Stimulated activated CD8-positive, alpha-beta memory T cell treated with anti-CD3 and anti-CD28 coated beads, Interleukin-4, amount 100 ng/mL, for 4 hours (primary cell): ENCODE results near the gene SLC22A14.
"Not testable (repeated sequence)": the region's sequence is repeated elsewhere in the genome, so short reads cannot be mapped to it uniquely, and the experiment has no call there.

ENCODE experiments used
- DNase-seq, 2 donors: peaks; one replicate each; pipeline ENCODE4 v3.0.0-alpha.2; 2020; ENCODE audit warnings: low read depth in 2 of 2, low spot score in 1 of 2

SLC22A14 gene, protein sequence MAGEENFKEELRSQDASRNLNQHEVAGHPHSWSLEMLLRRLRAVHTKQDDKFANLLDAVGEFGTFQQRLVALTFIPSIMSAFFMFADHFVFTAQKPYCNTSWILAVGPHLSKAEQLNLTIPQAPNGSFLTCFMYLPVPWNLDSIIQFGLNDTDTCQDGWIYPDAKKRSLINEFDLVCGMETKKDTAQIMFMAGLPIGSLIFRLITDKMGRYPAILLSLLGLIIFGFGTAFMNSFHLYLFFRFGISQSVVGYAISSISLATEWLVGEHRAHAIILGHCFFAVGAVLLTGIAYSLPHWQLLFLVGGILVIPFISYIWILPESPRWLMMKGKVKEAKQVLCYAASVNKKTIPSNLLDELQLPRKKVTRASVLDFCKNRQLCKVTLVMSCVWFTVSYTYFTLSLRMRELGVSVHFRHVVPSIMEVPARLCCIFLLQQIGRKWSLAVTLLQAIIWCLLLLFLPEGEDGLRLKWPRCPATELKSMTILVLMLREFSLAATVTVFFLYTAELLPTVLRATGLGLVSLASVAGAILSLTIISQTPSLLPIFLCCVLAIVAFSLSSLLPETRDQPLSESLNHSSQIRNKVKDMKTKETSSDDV

DNA sequence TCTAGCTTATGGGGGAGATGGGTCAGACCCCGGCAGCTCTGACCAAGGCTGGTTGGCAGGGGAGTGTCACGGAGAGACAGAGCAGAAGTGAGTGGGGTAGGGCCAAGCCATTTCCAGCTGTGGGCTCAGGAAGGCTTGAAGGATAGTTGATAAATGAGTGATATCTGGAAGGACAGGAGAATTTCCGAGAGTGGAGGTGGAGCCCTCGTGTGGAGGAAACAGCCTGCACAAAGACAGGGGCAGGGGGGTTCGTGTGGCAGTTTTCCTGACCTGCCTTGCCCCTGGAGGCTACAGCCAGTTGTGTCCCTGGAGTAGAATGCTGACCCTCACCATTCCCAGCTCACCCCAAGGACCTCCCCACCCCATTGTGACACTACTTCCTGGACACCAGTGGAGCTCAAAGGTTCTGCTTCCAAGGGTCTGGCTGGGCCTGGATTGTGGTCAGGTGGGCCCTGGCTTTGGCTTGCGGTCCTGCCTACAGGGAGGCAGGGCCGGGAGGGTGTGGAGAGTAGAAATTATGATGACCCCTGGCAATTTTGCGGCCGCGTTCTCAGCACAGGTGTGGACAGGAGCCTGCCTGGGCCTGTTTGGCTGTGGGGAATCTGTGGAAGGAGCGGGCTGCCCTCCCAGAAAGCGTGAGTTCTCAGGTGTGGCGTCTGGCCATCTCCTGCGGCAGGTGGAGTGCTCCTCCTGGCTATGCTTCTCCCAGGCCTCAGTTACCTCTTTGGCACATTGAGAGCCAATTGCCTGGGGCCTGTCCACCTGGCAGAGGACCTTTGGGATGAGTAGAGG is at the start of gene SLC22A14:
TSS of gene SLC22A14 (plus strand) at position 400 of the 792 bp plus-strand sequence. CDS start 23,733 bp downstream, outside the sequence.
- no peak for DNase-seq

DNA sequence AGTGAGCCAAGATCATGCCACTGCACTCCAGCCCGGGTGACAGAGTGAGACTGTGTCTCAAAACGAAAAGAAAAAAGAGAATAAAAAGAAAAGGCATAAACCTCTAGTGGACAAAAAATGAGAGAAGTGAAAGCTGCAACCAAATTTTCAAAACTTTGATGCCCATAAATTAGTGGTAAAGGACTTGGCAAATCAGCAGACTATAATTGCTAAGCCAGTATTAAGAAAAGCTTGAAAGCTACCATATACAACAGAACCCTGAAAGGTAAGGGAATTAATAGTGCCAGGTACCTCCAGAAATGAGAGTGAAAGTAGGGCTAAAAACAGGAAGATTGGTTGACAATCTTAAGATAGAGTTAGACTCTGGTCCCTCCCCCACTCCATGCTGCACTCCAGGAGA is 49.4 kb upstream of the SLC22A14 start:
- no peak for DNase-seq

DNA sequence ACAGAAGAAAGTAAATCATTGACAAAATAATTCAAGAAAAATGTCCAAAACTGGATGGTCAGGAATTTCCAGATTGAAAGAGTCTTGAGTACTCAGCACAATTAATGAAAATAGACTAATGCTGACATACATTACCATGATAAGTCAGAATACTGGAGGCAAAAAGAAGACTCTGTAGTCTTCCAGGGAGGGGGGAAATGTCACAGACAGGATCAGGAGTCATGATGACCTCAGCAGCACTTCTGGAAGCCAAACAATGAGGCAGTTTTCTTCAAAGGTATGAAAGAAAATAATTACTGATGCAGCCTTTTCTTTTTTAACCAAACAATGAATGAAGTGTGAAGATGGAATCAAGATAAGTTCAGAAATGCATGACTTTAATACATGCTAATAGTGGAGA is 46.6 kb upstream of the SLC22A14 start:
- no peak for DNase-seq

DNA sequence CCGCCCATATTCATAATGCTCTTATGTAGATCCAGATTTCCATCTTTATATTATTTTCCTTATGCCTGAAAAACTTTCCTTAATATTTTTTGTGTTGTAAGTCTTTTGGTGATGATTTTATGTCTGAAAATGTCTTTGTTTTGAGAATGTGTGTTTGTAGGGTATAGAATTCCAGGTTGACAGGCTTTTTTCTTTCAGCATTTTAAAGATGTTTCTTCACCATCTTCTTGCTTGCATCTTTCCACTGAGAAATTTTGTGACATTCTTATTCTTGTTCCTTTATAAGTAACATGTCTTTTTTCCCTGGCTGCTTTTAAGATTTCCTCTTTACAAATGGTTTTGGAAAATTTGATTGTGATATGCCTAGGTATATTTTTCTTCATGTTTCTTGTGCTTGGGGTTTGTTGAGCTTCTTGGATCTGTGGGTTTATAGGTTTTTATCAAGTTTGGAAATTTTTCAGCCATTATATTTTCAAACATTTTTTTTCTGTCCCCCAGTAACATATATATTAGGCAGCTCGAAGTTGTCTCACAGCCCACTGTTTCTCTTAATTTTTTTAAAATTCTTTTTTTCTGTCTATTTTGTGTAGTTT is 43.6 kb upstream of the SLC22A14 start:
- DNase-seq: no peak

DNA sequence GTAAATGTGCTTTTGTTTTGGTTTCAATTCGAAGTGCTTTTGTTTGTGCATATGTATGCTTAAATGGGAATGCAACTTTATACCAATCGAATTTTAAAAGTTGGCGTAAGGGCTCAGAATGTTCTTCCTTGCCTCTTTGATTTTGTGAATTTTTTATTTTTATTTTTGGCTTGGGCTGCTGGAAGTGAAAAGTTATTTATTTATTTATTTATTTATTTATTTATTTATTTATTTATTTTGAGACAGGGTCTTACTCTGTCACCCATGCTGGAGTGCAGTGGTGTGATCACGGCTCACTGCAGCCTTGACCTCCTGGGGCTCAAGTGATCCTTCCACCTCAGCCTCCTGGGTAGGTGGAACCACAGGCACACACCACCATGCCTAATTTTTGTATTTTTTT is 39.3 kb upstream of the SLC22A14 start:
- not testable (repeated sequence) for DNase-seq

DNA sequence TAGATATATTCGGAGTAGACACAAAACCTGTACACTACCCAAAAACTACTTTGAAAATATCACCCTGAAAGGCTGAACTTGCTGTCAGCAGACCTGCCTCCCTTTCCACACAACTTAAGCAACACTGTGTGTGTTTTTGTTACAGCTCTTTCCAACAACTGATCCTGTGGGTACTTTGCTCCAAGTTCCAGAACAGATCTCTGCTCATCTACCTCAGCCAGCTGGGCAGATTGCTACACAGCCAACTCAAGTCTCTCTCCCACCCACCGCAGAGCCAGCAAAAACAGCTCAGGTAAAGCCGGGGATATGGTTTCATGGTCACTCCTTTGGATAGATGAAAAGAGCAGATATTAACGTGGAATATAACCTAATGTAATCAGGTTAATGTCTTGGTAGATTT is 36.2 kb upstream of the SLC22A14 start:
- DNase-seq: no peak

DNA sequence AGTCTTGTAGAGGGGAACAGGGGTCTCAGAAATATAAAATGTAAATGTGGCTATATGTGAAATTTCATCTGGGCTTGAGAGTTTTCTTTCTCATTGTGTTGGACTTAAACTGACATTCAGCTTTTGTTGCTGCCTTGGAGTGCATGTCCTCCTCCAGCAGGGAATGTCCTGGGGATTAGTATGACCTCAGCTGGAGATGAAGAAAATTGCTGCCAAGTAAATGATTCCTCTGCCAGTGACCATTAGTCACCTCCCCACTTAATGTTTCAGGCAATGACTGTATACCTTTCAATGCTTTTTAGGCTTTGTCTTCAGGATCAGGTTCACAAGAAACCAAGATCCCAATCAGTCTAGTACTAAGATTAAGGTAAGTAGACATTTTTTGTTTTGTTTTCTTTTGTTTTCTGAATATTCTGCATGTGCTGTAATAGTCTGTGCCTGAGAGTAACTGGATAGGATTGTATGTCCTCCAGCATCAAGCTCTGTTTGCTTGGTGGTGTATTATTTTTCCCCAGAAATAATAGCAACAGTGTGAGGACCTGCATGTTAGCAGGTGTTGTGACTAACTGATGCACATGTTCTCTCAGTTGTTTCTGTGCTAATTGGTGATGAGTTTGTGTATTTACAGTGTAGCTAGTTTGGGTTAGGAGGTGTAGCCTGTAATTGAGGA is 34.6 kb upstream of the SLC22A14 start:
- no peak for DNase-seq

DNA sequence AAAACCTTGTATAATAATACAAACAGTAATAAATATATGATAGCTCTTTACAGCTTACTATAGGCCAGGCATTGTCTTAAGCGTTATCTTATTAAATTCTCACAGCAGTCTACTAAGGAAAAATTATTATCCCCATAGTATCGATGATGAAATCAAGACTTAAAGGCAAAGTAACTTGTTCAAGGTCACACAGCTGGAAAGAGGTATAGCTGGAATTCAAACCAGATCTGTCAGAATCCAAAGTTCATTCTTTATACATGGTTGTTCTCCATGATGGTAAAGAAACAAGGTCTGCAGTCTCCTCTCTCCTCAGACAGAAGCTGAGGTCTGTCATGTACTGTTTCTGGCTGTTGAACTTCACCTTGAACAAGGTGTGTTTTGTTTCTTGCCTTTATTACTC is 31.9 kb upstream of the SLC22A14 start:
- no peak for DNase-seq

DNA sequence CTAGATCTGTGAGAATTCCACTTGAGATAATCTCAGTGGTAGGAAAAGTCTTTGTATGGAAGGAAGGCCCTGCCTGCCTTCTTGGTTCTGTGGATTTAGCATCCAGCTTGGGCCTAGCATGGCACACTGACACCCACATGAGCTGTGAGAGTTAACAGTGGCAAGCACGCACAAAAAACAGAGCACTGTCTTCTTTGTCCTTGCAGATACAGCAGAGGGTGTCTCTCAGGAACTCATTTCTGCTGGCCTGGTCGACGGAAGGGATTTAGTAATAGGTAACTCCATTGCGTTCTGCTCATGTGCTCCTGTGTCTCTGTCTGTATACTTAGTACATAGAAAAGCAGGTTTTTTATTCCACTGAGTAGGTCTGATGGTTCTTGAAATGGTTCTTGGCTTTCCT is 30.9 kb upstream of the SLC22A14 start:
- DNase-seq: no peak

DNA sequence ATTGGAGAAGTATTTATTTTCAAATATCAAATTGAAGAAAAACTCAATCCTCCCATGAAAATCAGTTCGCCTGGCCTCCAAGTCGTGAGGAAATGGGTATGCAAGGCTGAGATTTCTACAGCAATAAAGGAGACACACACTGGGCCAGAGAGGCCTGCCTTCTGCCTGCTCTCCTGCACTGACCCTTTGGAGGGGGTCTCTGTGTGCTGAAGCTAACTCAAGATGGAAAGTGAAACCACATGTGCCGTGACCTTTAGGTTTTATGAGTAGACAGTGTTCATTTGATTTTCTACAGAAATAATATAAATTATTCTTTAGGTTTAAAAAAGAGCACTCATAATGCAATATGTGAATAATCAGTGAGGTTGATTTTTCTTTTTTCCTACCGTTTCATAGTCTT is 28.4 kb upstream of the SLC22A14 start:
- no peak for DNase-seq

DNA sequence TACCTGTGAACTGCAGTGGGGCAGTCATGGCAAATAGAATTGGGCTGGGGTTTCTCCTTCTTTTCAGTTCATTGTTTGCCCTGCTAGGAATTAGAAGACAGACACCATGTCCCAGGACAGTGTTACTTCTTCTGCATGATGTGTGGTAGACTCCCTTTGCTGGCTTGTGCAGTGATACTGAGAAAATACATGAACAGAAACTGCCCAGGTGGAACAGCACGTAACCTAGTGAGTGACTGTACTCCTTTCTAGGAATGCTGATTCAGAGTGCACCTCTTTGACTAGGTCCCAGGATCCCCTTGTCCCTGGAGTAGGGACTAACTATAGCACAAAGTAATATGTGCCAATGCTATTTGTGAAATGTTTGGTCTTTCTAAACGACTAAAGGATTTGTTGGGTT is 27.2 kb upstream of the SLC22A14 start:
- DNase-seq: no peak

DNA sequence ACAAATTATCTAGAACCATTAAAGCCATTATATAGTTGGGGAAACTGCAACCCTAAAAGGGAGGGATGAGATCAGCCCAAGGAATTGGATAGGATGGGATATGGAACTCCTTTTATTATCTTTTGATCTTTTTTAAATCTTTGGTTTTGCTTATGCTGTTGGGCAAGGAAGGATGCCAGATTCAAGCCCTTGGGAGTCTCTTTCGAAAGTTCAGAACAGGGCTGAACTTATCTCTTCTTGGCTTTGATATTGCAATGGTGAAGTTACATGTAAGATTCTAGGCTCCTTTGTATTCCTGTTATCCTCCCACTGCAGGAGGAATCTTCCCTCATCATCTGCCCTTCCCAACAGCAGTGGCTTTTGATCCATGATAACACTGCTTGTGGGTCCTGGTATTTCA is 26.5 kb upstream of the SLC22A14 start:
- DNase-seq: no peak

DNA sequence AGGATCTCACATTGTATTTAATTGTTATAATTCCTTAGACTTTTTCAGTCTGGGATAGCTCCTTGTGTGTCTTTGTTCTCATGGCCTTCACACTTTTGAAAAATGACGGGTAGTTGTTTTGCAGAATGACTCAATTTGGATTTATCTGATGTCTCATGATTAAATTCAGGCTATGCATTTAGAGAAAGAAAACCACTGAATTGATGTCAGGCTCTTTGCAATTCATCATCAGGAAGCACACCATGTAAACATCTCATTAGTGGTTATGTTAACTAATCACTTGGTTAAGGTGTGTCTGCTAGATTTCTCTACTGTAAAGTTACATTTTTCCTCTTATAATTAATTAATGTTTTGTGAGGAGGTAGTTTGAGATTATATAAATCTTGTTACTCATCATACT is 24.5 kb upstream of the SLC22A14 start:
- no peak for DNase-seq

DNA sequence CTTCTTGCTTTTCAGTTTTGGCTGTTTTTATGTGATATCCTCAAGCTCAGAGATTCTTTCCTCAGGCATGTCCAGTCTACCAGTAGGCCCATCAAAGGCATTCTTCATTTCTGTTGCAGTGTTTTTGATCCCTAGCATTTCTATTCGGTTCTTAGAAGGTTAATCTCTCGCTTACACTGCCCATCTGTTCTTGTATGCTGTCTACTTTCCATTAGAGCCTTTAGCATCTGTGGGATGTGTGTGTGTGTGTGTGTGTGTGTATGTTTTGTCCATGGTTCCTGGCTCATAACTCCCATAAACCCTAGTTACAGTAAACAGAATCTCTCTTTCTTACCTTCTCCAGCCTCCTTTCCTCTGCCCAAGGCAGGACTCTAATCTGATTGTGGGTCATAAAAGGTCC is 21.6 kb upstream of the SLC22A14 start:
- DNase-seq: no peak

DNA sequence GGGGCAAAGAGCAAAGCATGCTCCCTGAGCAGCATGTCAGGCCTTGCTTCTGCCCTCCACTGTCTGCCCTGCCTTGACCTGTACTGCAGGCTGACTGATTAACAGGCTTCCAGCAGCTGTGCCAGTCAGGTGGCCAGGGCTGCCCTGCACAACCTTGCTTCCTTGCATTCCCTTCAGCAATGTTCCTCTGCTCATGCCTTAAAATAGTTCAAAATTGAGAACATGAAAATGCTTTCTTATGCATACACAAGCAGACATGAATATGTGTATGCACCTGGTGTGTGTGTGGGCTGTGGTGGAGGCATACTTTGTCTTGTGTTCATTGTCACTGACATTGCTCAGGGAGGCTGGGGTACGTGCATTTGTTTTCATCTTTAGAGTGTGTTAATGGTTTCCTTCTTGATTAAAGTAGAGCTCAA is 17.7 kb upstream of the SLC22A14 start:
- no peak for DNase-seq

DNA sequence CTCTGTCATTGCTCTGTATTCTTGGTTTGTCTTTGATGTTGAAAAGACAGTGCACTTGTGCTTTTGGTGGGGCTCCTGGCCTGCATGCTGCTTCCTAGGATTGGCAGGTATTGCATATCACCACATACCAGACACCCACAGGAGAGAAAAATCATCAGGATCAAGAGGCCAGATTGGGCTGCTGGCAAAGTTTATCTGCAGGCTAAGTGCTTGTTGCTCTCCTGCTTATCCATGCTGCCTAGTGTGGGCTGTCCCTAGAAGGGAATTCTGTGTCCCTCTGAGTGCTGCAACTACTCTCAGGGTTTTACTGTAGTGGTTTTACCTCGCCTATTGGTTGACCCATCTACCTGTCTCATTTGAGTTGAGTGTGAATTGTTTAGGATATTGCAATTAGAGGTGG is 17.3 kb upstream of the SLC22A14 start:
- DNase-seq: no peak

DNA sequence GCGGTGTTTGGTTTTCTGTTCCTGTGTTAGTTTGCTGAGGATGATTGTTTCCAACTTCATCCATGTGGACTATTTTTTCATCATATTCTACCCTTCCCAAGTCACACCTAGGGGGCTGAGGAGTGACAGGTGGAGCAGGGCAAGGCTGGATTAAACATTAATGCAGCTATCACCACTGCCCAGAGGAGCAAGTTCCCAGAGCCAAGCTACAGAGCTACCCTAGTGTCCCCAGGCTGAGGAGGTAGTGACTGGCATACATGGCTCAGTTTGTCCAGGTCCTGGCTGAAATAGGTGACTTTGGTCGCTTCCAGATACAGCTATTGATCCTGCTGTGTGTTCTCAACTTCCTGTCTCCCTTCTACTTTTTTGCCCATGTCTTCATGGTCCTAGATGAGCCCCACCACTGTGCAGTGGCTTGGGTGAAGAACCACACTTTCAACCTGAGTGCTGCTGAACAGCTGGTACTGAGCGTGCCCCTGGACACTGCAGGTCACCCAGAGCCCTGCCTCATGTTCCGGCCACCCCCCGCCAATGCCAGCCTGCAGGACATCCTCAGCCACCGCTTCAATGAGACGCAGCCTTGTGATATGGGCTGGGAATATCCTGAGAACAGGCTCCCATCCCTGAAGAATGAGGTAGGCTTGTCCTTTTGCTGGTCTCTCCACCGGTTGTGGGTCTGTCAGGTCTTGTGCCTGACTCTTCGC is 16.3 kb upstream of the SLC22A14 start, which contains the start of gene SLC22A13:
TSS of gene SLC22A13 (plus strand) at position 209 of the 704 bp plus-strand sequence. CDS start at position 258, 49 bp downstream.
- DNase-seq: no peak

DNA sequence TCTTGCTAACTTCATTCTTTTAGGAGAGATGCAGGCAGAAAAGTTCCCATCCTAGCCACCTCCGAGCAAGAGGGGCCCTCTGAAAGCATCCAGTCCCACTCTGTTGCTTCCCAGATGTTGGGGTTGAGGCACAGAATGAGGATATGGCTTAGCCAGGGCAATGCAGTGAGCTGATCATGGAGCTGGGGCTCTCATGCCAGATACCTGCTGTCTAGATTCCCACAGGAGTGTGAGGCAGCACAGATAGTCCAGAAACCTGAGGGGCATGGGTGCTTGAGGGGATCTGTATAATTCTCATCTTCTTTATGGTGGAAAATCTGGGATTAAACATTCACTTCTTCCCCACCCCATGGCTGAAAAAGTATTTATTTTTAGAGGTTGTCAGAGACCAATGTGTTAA is 15.3 kb upstream of the SLC22A14 start:
- DNase-seq: no peak

DNA sequence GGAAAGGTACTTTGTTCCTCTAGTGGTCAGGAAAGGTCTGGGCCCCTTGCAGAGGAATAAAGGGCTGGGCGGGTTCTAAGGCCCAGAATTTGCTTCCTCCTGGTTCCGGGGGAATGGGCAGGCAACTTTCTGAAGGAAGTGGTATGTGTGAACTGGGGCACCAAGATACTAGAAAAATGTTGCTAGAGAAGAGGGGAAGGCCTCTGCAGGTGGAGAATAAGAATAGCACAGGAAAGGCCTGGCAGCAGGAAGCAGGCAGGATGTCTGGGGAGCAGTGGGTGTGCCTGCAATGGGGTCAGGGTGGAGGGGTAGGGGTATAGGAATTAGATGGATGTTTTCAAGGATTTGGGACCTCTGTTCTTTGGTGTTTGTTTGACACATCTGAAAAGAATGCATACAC is 14.4 kb upstream of the SLC22A14 start:
- no peak for DNase-seq

DNA sequence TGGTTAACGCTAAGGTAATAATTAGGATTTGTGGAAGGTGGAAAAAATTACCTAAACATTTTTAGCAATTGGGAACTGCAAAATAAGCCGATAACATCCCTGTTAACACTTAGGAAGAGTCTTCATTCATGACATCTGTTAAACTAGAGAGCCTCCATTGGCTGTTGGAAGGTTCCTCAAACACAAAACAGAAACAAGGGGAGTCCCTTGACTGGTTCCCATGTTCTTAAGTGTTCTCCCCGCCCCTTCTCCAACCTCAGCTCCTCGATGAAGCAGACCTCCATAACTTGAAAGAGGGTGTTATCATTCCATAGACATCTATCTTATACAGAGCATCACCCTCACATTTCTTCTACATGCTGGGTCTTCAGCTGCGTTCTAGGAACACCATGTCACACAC is 14.0 kb upstream of the SLC22A14 start:
- DNase-seq: no peak
